Activated CD8-positive, alpha-beta memory T cell treated with anti-CD3 and anti-CD28 coated beads for 36 hours (primary cell): Measurements from ENCODE around the gene ELAPOR1. TPM values are rescaled to one million over a fixed set of nuclear protein-coding genes. Genes with fewer than 3 reads are reported as not detected.

Experiments used
- CTCF ChIA-PET: fragments of 350-600 bp; sonication (Branson Sonifier 250); formaldehyde crosslinking; loops from one replicate; lab custom pipeline; 2021; ENCODE audit warnings: antibody characterized with exemption; lab: Charles Lee
- POLR2A ChIA-PET: fragments of 350-600 bp; sonication (Branson Sonifier 250); formaldehyde crosslinking; loops from one replicate; lab custom pipeline; 2021; ENCODE audit warnings: antibody characterized with exemption; lab: Charles Lee
- total RNA-seq, 2 experiments: library from RNA; stranded (reverse); gene quantifications; one replicate each; pipeline ENCODE4 v1.2.3, GENCODE V29; 2021

The ELAPOR1 gene
- total RNA-seq, 2 experiments from 2014 or later: 12.5 to 14.8 TPM

DNA sequence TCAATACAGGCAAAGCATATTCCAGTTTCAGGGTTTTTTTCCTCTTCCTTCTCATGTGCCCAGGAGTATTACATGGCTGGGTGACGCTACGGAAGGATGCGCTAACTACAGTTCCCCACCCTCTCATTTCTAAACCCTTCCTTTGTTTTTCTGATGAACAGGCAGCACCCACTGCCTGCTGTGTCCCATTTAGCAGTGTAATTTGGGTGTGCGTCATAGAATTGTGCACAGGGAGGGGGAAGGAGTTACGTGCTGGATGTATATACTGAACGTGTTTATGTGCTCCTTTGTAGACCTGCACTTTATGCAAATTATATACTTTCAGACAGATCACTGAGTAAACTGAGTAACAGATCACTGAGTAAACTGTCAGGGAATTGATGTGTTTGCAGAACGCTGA lies 44.5 kb downstream of the ELAPOR1 start:
- CTCF ChIA-PET: interaction anchor here (0.6 kb wide), 1 partner anchor 81 kb away, joined by 3 read pairs; no protein-coding TSS in a partner anchor
- POLR2A ChIA-PET: no interaction called here

DNA sequence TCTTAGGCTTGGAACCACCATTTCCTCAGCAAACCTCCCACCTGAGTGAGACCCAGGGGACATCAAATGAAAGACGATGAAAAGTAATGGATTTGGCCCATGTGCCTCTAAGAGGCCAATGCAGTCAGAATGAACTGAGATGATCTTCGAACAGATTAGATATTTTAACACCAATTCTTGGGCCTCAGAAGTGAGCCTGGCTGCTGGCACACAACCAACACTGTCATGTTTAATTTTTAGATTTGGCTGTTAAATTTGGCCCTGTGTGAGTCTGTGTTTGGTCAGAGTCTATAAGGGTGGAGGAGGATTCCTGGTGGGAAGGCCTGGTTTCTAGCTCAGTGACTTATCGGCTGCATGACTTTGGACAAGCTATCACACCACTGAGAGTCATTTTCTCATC lies 45.4 kb downstream of the ELAPOR1 start:
- ChIA-PET POLR2A (no interaction called here), CTCF (interaction anchor here (0.6 kb wide), 1 partner anchor 355 kb away, joined by 4 read pairs; no protein-coding TSS in a partner anchor)

DNA sequence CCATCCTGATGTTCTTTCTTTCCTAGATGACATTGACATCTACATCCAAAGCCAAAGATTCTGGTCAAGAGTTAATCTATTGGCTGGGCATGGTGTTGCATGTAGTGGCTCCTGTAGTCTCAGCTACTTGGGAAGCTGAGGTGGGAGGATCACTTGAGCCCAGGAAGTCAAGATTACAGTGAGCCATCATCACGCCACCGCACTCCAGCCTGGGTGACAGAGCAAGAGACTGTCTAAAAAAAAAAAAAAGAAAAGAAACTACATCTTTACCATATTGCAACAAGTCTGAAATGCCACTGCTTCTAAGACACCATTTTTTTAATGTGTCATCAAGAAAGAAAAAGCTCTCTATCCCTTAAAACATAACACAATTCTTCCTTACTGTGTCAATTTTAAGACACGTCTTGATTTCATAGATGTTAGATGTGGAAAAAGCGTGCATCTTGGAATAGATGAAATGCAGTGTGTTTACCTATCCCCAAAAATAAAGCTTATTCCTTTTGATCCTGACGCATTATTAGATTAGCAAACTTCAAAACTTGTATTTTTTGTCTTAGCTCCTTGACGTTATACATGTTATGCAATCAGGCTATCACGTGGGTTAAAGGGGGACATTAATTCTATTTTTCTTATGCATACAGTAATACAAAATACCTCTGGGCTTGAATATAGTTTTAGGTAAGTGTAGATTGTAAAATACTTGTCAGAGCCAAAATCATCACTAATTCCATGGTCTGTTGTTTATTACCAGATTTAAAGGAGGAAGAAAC lies 46.3 kb downstream of the ELAPOR1 start:
- POLR2A ChIA-PET: no interaction called here

DNA sequence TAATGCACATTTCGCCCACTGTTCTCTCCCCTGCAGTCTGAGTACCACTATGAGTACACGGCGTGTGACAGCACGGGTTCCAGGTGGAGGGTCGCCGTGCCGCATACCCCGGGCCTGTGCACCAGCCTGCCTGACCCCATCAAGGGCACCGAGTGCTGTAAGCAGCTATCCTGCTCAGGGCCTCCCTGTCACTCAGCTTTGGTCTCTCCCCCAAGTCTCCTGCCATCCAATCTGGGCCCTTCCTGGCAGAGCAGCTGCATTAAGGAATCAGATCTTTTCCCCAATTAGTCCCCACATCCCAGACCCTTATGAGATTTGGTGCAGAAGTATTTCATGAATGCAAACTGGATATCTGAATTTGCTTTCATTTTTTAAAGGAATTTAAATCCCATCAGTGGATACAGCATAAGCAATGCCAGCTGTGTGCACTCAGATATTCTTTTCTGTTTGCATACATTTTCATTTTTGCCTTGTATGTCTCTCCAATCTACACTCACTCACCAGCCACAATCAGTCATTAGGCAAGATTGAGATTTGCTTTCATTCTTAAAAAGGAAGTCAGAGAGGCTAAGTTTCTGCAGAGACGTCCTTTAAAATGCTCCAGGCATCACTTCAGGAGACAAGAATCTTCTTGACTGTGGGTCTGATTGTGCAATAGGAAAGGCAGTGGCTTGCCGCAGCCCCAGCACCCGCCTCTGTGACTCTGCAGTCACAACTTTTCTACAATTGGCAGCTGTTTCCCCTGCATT lies 48.1 kb downstream of the ELAPOR1 start:
- CTCF ChIA-PET: interaction anchor here (0.7 to 2.4 kb wide), 2 partner anchors 11 to 112 kb away, joined by 4 to 11 read pairs; no protein-coding TSS in a partner anchor
- POLR2A ChIA-PET: interaction anchor here (1.4 kb wide), 1 partner anchor 62 kb away, joined by 4 read pairs; no protein-coding TSS in a partner anchor

More for the DNA sequence above, 46.3 kb downstream of the ELAPOR1 start:
- CTCF ChIA-PET: interaction anchor here (0.7 kb wide), 1 partner anchor 385 kb away, joined by 3 read pairs; no protein-coding TSS in a partner anchor

DNA sequence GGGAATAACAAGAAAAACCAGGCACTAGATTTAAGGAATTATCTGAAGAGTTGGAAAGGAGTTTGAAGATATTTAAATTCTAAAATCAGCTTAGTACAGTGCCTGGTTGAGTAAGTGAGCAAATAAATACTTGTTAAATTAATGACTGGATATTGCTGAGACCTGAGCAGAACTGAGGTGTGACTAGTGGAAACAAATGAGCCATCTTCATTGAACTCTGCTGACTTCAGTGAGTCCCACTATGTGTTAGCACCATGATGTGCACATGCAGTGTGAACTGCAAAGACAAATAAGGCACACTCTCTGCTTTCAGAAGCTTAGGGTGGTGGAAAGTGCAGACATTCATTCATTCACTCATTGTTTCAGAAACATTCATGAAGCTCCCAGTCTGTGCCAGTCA lies 48.7 kb downstream of the ELAPOR1 start:
- CTCF ChIA-PET: interaction anchor here (2.4 kb wide), 1 partner anchor 12 kb away, joined by 11 read pairs; no protein-coding TSS in a partner anchor
- POLR2A ChIA-PET: interaction anchor here (1.4 kb wide), 1 partner anchor 62 kb away, joined by 4 read pairs; no protein-coding TSS in a partner anchor

DNA sequence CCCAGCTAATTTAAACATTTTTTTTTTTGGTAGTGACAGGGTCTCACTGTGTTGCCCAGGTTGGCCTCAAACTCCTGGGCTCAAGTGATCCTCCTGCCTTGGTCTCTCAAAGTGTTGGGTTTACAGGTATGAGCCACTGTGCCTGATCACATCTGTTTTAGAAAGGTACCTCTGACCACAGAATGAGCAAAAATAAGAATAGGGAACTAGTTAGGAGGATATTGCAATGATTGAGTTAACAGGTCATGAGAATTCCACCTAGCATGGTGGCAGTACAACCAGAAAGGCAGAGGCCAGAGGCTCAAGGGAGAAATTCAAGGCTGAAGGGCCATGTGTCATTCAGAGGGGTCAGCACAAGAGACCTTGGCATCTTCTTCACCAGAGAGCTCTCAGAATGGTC lies 49.6 kb downstream of the ELAPOR1 start:
- POLR2A ChIA-PET: no interaction called here
- CTCF ChIA-PET: interaction anchor here (0.9 to 2.4 kb wide), 2 partner anchors 13 to 235 kb away, joined by 3 to 11 read pairs; no protein-coding TSS in a partner anchor

Other genes with a start within 250 kb of the ELAPOR1 start
- gene GPSM2, start 237.1 kb upstream of the ELAPOR1 start, total RNA-seq: 1 to 10 TPM; 6.8 to 7.4 TPM
- gene CLCC1, start 150.6 kb upstream of the ELAPOR1 start, total RNA-seq: 10 to 100 TPM; 16.8 to 22.5 TPM
- 10 to 100 TPM; 11.9 to 13.4 TPM for gene WDR47, start 72.0 kb upstream of the ELAPOR1 start, total RNA-seq
- gene TAF13, start 38.1 kb upstream of the ELAPOR1 start, total RNA-seq: 10 to 100 TPM; 33.2 to 38.5 TPM
- gene TMEM167B, start 23.4 kb upstream of the ELAPOR1 start, total RNA-seq: 10 to 100 TPM; 29.0 to 29.1 TPM
- 100 to 1,000 TPM; 213 to 218 TPM for gene SARS1, start 99.8 kb downstream of the ELAPOR1 start, total RNA-seq
- 1 to 10 TPM; 2.7 to 3.3 TPM for gene CELSR2, start 135.4 kb downstream of the ELAPOR1 start, total RNA-seq
- 1 to 10 TPM; 7.3 to 7.5 TPM for gene PSRC1, start 169.0 kb downstream of the ELAPOR1 start, total RNA-seq
- gene MYBPHL, start 192.9 kb downstream of the ELAPOR1 start, total RNA-seq: not detected